HUES48 (cell line): ENCODE measurements around the gene CLASP1.
"Not testable (repeated sequence)": the region's sequence is repeated elsewhere in the genome, so short reads cannot be mapped to it uniquely, and the experiment has no call there.

Experiments used
- H3K27ac ChIP-seq: one replicate; pipeline ENCODE4 v1.7.0; 2013; ENCODE audit warnings: low read depth, low read length, inconsistent platforms
- H3K27me3 ChIP-seq: 2 replicates; pipeline ENCODE4 v1.6.1; 2013; ENCODE audit warnings: mild to moderate bottlenecking, low read length; ENCODE audit not compliant: control insufficient read depth, insufficient read depth
- H3K36me3 ChIP-seq: 2 replicates; pipeline ENCODE4 v1.6.1; 2013; ENCODE audit warnings: low read length; ENCODE audit not compliant: control insufficient read depth, insufficient read depth
- H3K4me1 ChIP-seq: 2 replicates; pipeline ENCODE4 v1.6.1; 2013; ENCODE audit warnings: mild to moderate bottlenecking, low read length; ENCODE audit not compliant: control insufficient read depth, insufficient read depth
- H3K4me3 ChIP-seq: 2 replicates; pipeline ENCODE4 v1.5.1; 2013; ENCODE audit warnings: mild to moderate bottlenecking, low read depth, low read length
- H3K9ac ChIP-seq: 2 replicates; pipeline ENCODE4 v1.6.1; 2013; ENCODE audit warnings: mild to moderate bottlenecking, low read depth, low read length, moderate library complexity
- H3K9me3 ChIP-seq: 2 replicates; pipeline ENCODE4 v1.6.1; 2013; ENCODE audit warnings: low read length; ENCODE audit not compliant: control insufficient read depth, insufficient read depth

Gene CLASP1

GRCh38 chr2:121640380-121641316, 8.6 kb downstream of the CLASP1 start:
- H3K4me1 ChIP-seq = peaks cover 1% of the 10 kb centered on the region; the same call in 1 of the 2 replicates
- peaks cover 4% of the 10 kb centered on the region for H3K9me3 ChIP-seq
- H3K4me3 ChIP-seq = no peak overlapping the region
- H3K36me3 ChIP-seq = no peaks in the 10 kb centered on the region; the same call in 1 of the 2 replicates
- H3K9ac ChIP-seq = no peak overlapping the region
- H3K27me3 ChIP-seq = no peaks in the 10 kb centered on the region
- no peak overlapping the region for H3K27ac ChIP-seq

- H3K27ac ChIP-seq, H3K4me1 ChIP-seq, H3K9me3 ChIP-seq: not testable (repeated sequence)
These were observed 9.4 kb downstream of the CLASP1 start for GRCh38 chr2:121639846-121640245.

DNA sequence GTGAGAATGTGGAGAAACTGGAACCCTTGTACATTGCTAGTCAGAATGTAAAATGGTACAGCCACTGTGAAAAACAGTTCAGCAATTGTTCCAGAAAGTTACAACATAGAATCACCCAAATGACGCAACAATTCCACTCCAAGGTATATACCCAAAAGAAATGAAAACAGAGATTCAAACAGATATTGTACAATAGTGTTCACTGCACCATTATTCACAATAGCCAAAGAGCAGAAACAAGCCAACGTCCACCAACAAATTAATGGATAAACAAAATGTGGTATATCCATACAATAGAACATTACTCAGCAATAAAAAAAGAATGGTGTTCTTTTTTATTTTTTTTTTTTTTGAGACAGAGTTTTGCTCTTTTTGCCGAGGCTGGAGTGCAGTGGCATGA, 10.9 kb downstream of the CLASP1 start:
- peaks cover 5% of the 10 kb centered on the region; the same call in 1 of the 2 replicates for H3K4me1 ChIP-seq
- H3K27ac ChIP-seq = no peak overlapping the region
- H3K36me3 ChIP-seq = no peaks in the 10 kb centered on the region; the same call in 1 of the 2 replicates
- no peak overlapping the region for H3K4me3 ChIP-seq
- H3K9ac ChIP-seq = no peak overlapping the region
- peaks cover 4% of the 10 kb centered on the region for H3K9me3 ChIP-seq
- no peaks in the 10 kb centered on the region for H3K27me3 ChIP-seq

More at GRCh38 chr2:121639846-121640245, 9.4 kb downstream of the CLASP1 start:
- not testable (repeated sequence) for H3K9ac ChIP-seq, H3K36me3 ChIP-seq, H3K4me3 ChIP-seq, H3K27me3 ChIP-seq

DNA sequence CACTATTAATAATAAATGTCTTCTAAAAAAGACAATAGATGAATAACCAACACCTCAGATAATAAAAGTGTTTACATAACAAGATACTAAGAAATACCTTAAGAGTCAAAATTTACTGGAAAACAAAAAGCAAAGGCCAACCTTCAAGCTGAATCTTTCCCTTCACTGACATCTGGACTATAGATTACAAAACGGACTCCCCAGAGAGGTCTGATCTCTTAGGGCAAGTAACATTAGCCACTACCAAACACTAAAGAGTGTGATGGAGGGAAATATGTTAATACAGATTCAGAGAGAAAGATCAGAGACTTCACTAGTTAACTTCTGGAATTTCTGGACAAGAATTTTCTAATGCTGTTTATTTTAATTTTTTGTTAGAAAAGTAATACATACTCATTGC, 13.9 kb downstream of the CLASP1 start:
- Histone ChIP-seq H3K9me3 (peaks cover 4% of the 10 kb centered on the region), H3K4me3 (no peak overlapping the region), H3K9ac (no peak overlapping the region), H3K4me1 (peaks cover 5% of the 10 kb centered on the region; the same call in 1 of the 2 replicates), H3K36me3 (no peaks in the 10 kb centered on the region; the same call in 1 of the 2 replicates), H3K27ac (no peak overlapping the region), H3K27me3 (no peaks in the 10 kb centered on the region)

DNA sequence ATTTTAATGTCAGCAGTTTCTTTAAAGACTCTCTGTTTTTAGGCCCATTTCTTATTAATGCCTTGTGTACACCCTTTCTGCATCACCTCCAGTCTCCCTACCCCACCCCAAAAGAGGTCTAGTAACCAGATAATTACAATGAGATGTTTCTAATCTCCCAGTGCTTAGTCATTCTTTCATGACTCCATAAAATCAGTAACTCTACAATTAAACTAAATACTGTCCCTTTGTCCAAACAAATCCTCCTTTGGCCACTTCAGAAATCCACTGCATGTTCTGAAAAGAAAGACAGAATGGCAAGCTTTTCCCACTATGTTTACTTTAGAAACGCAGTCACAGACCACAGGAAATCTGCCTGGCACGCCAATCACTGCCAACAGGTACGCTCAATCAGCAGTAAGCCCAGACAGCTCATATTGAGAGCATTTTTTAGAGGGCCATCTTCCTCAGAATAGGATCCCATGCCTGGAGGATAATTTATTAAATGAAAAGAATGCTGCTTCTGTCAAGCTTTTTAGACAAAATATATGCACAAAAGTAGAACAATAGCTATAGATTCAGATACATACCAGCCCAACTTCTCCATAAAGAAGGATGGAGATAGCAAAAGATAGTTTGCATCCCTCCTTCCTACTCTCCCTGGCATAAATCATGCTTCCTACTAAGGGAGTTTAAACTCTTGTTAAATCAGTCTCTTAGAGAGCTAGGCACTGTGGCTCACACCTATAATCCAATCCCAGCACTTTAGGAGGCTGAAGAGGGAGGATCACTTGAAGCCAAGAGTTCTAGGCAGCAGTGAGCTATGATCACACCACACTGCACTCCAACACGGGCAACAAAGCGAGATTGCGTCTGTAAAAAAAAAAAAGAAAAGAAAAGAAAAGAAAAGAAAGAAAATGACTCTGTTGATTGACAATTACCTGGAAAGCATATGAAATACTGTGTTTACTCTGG, 14.6 kb downstream of the CLASP1 start:
- H3K9me3 ChIP-seq = peaks cover 4% of the 10 kb centered on the region
- H3K9ac ChIP-seq = no peak overlapping the region
- H3K4me3 ChIP-seq = no peak overlapping the region
- H3K27ac ChIP-seq = no peak overlapping the region
- no peaks in the 10 kb centered on the region for H3K36me3 ChIP-seq
- H3K27me3 ChIP-seq = no peaks in the 10 kb centered on the region
- peaks cover 5% of the 10 kb centered on the region; the same call in 1 of the 2 replicates for H3K4me1 ChIP-seq

DNA sequence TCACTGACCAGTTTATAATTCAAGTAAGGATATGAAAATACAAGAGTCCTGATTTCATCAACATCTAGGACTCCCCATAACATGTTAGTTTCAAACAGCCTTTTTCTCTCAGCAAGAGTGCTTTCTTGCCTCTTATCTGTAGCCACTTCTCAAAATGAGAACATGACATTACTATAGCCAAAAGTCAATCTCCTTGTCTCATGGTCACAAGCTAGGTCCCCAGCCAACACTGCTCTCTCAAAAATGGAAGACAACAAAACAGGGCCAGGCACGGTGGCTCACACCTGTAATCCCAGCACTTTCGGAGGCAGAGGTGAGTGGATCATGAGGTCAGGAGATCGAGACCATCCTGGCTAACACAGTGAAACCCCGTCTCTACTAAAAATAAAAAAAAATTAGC, 15.8 kb downstream of the CLASP1 start:
- peaks cover 4% of the 10 kb centered on the region for H3K9me3 ChIP-seq
- H3K36me3 ChIP-seq = no peaks in the 10 kb centered on the region
- no peak overlapping the region for H3K27ac ChIP-seq
- H3K4me1 ChIP-seq = peaks cover 5% of the 10 kb centered on the region; the same call in 1 of the 2 replicates
- no peak overlapping the region for H3K9ac ChIP-seq
- H3K27me3 ChIP-seq = no peaks in the 10 kb centered on the region
- no peak overlapping the region for H3K4me3 ChIP-seq

DNA sequence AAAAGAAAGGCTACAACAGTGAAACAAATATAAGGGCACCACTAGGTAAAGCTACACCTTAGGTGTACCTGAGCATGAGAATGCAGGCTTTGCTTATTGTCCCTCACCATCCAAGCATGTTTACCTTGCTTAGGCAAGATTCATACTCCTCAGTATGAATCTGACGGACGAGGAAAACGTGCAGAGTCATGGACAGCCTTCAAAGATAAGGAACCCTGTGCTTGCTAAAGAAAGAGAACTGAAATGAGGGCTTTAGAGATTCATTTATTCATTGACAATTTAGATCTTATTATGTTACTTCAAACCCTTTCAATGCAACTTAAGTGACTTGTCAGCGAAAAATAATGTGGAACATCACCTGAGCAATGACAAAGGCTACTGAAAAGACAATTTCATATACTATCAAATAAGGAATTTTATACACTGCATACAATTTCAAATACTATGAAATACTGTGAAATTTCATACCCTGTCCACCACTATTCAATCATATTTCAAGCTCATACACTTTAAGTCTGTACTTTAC, 21.7 kb downstream of the CLASP1 start:
- no peaks in the 10 kb centered on the region for H3K9me3 ChIP-seq
- H3K27ac ChIP-seq = no peak overlapping the region
- no peaks in the 10 kb centered on the region for H3K27me3 ChIP-seq
- H3K4me3 ChIP-seq = no peak overlapping the region
- no peaks in the 10 kb centered on the region for H3K4me1 ChIP-seq
- H3K36me3 ChIP-seq = no peaks in the 10 kb centered on the region
- H3K9ac ChIP-seq = no peak overlapping the region

- no peak overlapping the region for H3K9ac ChIP-seq
- H3K4me1 ChIP-seq = no peaks in the 10 kb centered on the region
- no peak overlapping the region for H3K27ac ChIP-seq
- H3K9me3 ChIP-seq = no peaks in the 10 kb centered on the region
- no peaks in the 10 kb centered on the region for H3K36me3 ChIP-seq
- no peak overlapping the region for H3K4me3 ChIP-seq
- no peaks in the 10 kb centered on the region for H3K27me3 ChIP-seq
These were observed 22.3 kb downstream of the CLASP1 start for GRCh38 chr2:121626777-121627524.

DNA sequence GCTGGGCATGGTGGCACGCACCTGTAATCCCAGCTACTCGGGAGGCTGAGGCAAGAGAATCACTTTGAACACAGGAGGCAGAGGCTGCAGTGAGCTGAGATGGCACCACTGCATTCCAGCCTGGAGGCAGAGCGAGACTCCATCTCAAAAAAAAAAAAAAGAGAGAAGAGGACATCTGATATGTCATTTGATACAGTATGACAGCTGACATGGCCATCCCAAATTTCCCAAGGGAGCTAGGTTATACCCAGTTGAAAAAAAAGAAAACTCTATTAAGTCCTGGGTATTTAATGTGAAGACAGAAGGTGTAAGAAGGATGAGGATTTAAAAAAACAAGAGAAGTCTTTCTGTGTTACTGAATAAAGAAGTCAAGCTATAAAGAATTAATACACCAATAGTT, 23.3 kb downstream of the CLASP1 start:
- Histone ChIP-seq H3K27me3 (no peaks in the 10 kb centered on the region), H3K9me3 (no peaks in the 10 kb centered on the region), H3K36me3 (no peaks in the 10 kb centered on the region), H3K9ac (no peak overlapping the region), H3K4me1 (no peaks in the 10 kb centered on the region), H3K27ac (no peak overlapping the region), H3K4me3 (no peak overlapping the region)

- Histone ChIP-seq H3K27ac (no peak overlapping the region), H3K4me1 (peaks cover 4% of the 10 kb centered on the region; the same call in 1 of the 2 replicates), H3K27me3 (no peaks in the 10 kb centered on the region), H3K9me3 (no peaks in the 10 kb centered on the region), H3K4me3 (no peak overlapping the region), H3K9ac (no peak overlapping the region), H3K36me3 (peaks cover 10% of the 10 kb centered on the region; the same call in 1 of the 2 replicates)
These were observed 32.1 kb downstream of the CLASP1 start for GRCh38 chr2:121617042-121617599.
